Smooth muscle cell (in vitro differentiated cells): Measurements from ENCODE around the gene FBXO34. TPM values are rescaled to one million over a fixed set of nuclear protein-coding genes. Genes with fewer than 3 reads are reported as not detected.

Experiments
- DNase-seq: peaks from one replicate; lab custom pipeline; 2025; ENCODE audit not compliant: unreplicated experiment; lab: John Stamatoyannopoulos, UW
- H2AFZ ChIP-seq: fragments of 200-600 bp; sonication (generic); 2 replicates; pipeline ENCODE4 v1.6.0; 2016; ENCODE audit warnings: antibody characterized with exemption, low read depth, mild to moderate bottlenecking
- H3F3A ChIP-seq: fragments of 200-600 bp; sonication (generic); 2 replicates; pipeline ENCODE4 v1.6.0; 2017; ENCODE audit warnings: antibody characterized with exemption, low read depth
- H3K27ac ChIP-seq: fragments of 200-600 bp; sonication (generic); 2 replicates; pipeline ENCODE4 v1.5.1; 2016; ENCODE audit warnings: low read depth, mild to moderate bottlenecking
- H3K27me3 ChIP-seq: fragments of 200-600 bp; sonication (generic); 2 replicates; pipeline ENCODE4 v1.6.1; 2016; ENCODE audit warnings: low read depth, mild to moderate bottlenecking
- H3K36me3 ChIP-seq: fragments of 200-600 bp; sonication (generic); 2 replicates; pipeline ENCODE4 v1.5.1; 2016; ENCODE audit warnings: low read depth
- H3K4me1 ChIP-seq: fragments of 200-600 bp; sonication (generic); 2 replicates; pipeline ENCODE4 v1.5.1; 2016; ENCODE audit warnings: low read depth
- H3K4me2 ChIP-seq: fragments of 200-600 bp; sonication (generic); 2 replicates; pipeline ENCODE4 v1.6.0; 2016; ENCODE audit warnings: mild to moderate bottlenecking
- H3K4me3 ChIP-seq: fragments of 200-600 bp; sonication (generic); 2 replicates; pipeline ENCODE4 v1.5.1; 2016; ENCODE audit warnings: mild to moderate bottlenecking
- H3K79me2 ChIP-seq: fragments of 200-600 bp; sonication (generic); 2 replicates; pipeline ENCODE4 v1.6.0; 2016; ENCODE audit warnings: low read depth, mild to moderate bottlenecking
- H3K9ac ChIP-seq: fragments of 200-600 bp; sonication (generic); 2 replicates; pipeline ENCODE4 v1.6.0; 2016; ENCODE audit warnings: low read depth
- H3K9me3 ChIP-seq: fragments of 200-600 bp; sonication (generic); replicated peaks from 2 replicates; pipeline ENCODE4 v1.5.1; 2016; ENCODE audit warnings: low read depth
- H4K20me1 ChIP-seq: fragments of 200-600 bp; sonication (generic); 2 replicates; pipeline ENCODE4 v1.6.0; 2016; ENCODE audit warnings: low read depth
- CTCF ChIP-seq: fragments of 200-600 bp; sonication (generic); IDR thresholded peaks from 2 replicates; pipeline ENCODE4 v1.5.1; 2017; ENCODE audit warnings: borderline replicate concordance, mild to moderate bottlenecking, antibody characterized with exemption; ENCODE audit not compliant: insufficient read depth, poor library complexity, severe bottlenecking
- WGBS: methylation state at CpG from one replicate; pipeline ENCODE4 v1.1.7; 2016; ENCODE audit warnings: low lambda C conversion rate; 5-methylcytosine and 5-hydroxymethylcytosine counted together
- polyA plus RNA-seq: library from polyadenylated mRNA; unstranded; fragments of >200 nt; fragmentation: Nextera tagmentation; extraction: Ambion mirVana; gene quantifications from 2 replicates; pipeline ENCODE4 v1.2.1, GENCODE V29; 2016
- total RNA-seq: library from RNA; depleted of rRNA; stranded (reverse); fragments of >200 nt; gene quantifications from 2 replicates; pipeline ENCODE4 v1.2.3, GENCODE V29; 2014

The FBXO34 gene
- total RNA-seq (23.9 TPM in 2 replicates), polyA plus RNA-seq (17.4 and 21.5 TPM in 2 replicates)

GRCh38 chr14:55270832-55271571 lies at the start of gene FBXO34:
Gene FBXO34 (plus strand): TSS chr14:55271421. CDS start chr14:55350391, 78,970 bp downstream.
- TF ChIP-seq CTCF: peak; percentile 99
- WGBS: 3% methylated on average over 35 of the region's 49 CpGs
- peaks cover 40% of the 10 kb centered on the region for H4K20me1 ChIP-seq
- peak within 1 kb of the TSS; percentile 96 for H3K9ac ChIP-seq
- H3K79me2 ChIP-seq: peaks cover 41% of the 10 kb centered on the region
- H3F3A ChIP-seq: no peaks in the 10 kb centered on the region
- no peaks in the 10 kb centered on the region for H3K27me3 ChIP-seq
- peak within 1 kb of the TSS; percentile 82 for H3K27ac ChIP-seq
- H3K4me3 ChIP-seq: peak within 1 kb of the TSS; percentile 96
- H2AFZ ChIP-seq: peak within 1 kb of the TSS; percentile 61
- DNase-seq: peak; percentile 97
- no peaks in the 10 kb centered on the region for H3K9me3 ChIP-seq
- H3K4me1 ChIP-seq: peaks cover 10% of the 10 kb centered on the region
- H3K36me3 ChIP-seq: no peaks in the 10 kb centered on the region
- peak within 1 kb of the TSS; percentile 92 for H3K4me2 ChIP-seq

- peak overlapping the region; percentile 74 for H3K27ac ChIP-seq
- H3K9ac ChIP-seq: peak overlapping the region; percentile 28
- no peak overlapping the region for H3K4me3 ChIP-seq
- H3K36me3 ChIP-seq: no peaks in the 10 kb centered on the region
- H2AFZ ChIP-seq: no peak overlapping the region
- H3K4me2 ChIP-seq: peak overlapping the region; percentile 32
- H3K27me3 ChIP-seq: no peaks in the 10 kb centered on the region
- H3K9me3 ChIP-seq: peaks cover 10% of the 10 kb centered on the region
- H3K79me2 ChIP-seq: no peaks in the 10 kb centered on the region
- no peaks in the 10 kb centered on the region for H4K20me1 ChIP-seq
- TF ChIP-seq CTCF: no peak
- peaks cover 4% of the 10 kb centered on the region for H3K4me1 ChIP-seq
- no peak for DNase-seq
- no peaks in the 10 kb centered on the region for H3F3A ChIP-seq
These were observed 49.3 kb upstream of the FBXO34 start for GRCh38 chr14:55221968-55222367.

GRCh38 chr14:55223364-55223763 lies 47.9 kb upstream of the FBXO34 start:
- Histone ChIP-seq H4K20me1 (no peaks in the 10 kb centered on the region), H3F3A (no peaks in the 10 kb centered on the region), H3K4me1 (peaks cover 4% of the 10 kb centered on the region), H2AFZ (no peak overlapping the region), H3K4me2 (no peak overlapping the region), H3K9me3 (peaks cover 10% of the 10 kb centered on the region), H3K4me3 (no peak overlapping the region), H3K9ac (no peak overlapping the region), H3K79me2 (no peaks in the 10 kb centered on the region), H3K27ac (no peak overlapping the region), H3K27me3 (no peaks in the 10 kb centered on the region), H3K36me3 (no peaks in the 10 kb centered on the region)
- TF ChIP-seq CTCF: no peak
- DNase-seq: no peak

GRCh38 chr14:55228261-55228660 lies 43.0 kb upstream of the FBXO34 start:
- no peak overlapping the region for H3K9ac ChIP-seq
- H3K36me3 ChIP-seq: no peaks in the 10 kb centered on the region
- H3K27me3 ChIP-seq: peaks cover 9% of the 10 kb centered on the region
- H3K4me1 ChIP-seq: no peaks in the 10 kb centered on the region
- H3K79me2 ChIP-seq: no peaks in the 10 kb centered on the region
- H3F3A ChIP-seq: no peaks in the 10 kb centered on the region
- DNase-seq: no peak
- TF ChIP-seq CTCF: no peak
- WGBS: 89% methylated on average over 2 of the region's 2 CpGs
- H3K4me3 ChIP-seq: no peak overlapping the region
- H3K27ac ChIP-seq: no peak overlapping the region
- no peak overlapping the region for H2AFZ ChIP-seq
- H3K4me2 ChIP-seq: no peak overlapping the region
- no peaks in the 10 kb centered on the region for H4K20me1 ChIP-seq
- H3K9me3 ChIP-seq: peaks cover 10% of the 10 kb centered on the region
